IPS DF 6.9 (cell line): ENCODE data around the gene SEC11A.

Experiments
- DNase-seq: peaks from one replicate; pipeline ENCODE4 v3.0.0-alpha.2; 2013; ENCODE audit warnings: low read depth, low spot score
- H3K27ac ChIP-seq: one replicate; pipeline ENCODE4 v1.5.1; 2013; ENCODE audit warnings: low read length, control low read depth
- H3K27me3 ChIP-seq: 2 replicates; pipeline ENCODE4 v1.6.1; 2013; ENCODE audit warnings: mild to moderate bottlenecking, low read length; ENCODE audit not compliant: control insufficient read depth, insufficient read depth
- H3K36me3 ChIP-seq: 2 replicates; pipeline ENCODE4 v1.6.1; 2013; ENCODE audit warnings: low read length; ENCODE audit not compliant: control insufficient read depth, insufficient read depth
- H3K4me1 ChIP-seq: 2 replicates; pipeline ENCODE4 v1.6.1; 2013; ENCODE audit warnings: low read length; ENCODE audit not compliant: control insufficient read depth, insufficient read depth
- H3K4me3 ChIP-seq: 2 replicates; pipeline ENCODE4 v1.5.1; 2013; ENCODE audit warnings: mild to moderate bottlenecking, low read length
- H3K9me3 ChIP-seq: 2 replicates; pipeline ENCODE4 v1.6.1; 2013; ENCODE audit warnings: low read length, inconsistent platforms; ENCODE audit not compliant: control insufficient read depth, insufficient read depth
- WGBS: extraction: QIAGEN DNeasy Blood & Tissue Kit; methylation state at CpG from one replicate; pipeline ENCODE4 v1.1.7; 2013; ENCODE audit warnings: mixed read lengths, missing lambda C conversion rate; ENCODE audit not compliant: insufficient read length, insufficient coverage; 5-methylcytosine and 5-hydroxymethylcytosine counted together

SEC11A gene

GRCh38 chr15:84685304-84685703 is 30.6 kb downstream of the SEC11A start:
- DNase-seq, result no peak
- no peaks in the 10 kb centered on the region for H3K9me3 ChIP-seq
- no CpG with 5 or more reads among the region's 5 CpGs for WGBS
- no peak overlapping the region for H3K27ac ChIP-seq
- no peaks in the 10 kb centered on the region for H3K27me3 ChIP-seq
- H3K36me3 ChIP-seq, result no peaks in the 10 kb centered on the region; the same call in 1 of the 2 replicates
- H3K4me1 ChIP-seq, result no peaks in the 10 kb centered on the region
- no peak overlapping the region for H3K4me3 ChIP-seq

GRCh38 chr15:84684092-84684491 is 31.8 kb downstream of the SEC11A start:
- no peaks in the 10 kb centered on the region for H3K27me3 ChIP-seq
- no peak overlapping the region for H3K27ac ChIP-seq
- DNase-seq, result no peak
- no peaks in the 10 kb centered on the region for H3K4me1 ChIP-seq
- H3K4me3 ChIP-seq, result no peak overlapping the region
- no peaks in the 10 kb centered on the region; the same call in 1 of the 2 replicates for H3K36me3 ChIP-seq
- no peaks in the 10 kb centered on the region for H3K9me3 ChIP-seq
- WGBS, result no CpG with 5 or more reads among the region's 1 CpG

GRCh38 chr15:84681831-84682230 is 34.1 kb downstream of the SEC11A start:
- H3K27ac ChIP-seq, result no peak overlapping the region
- no CpG with 5 or more reads among the region's 3 CpGs for WGBS
- no peaks in the 10 kb centered on the region for H3K4me1 ChIP-seq
- no peaks in the 10 kb centered on the region for H3K9me3 ChIP-seq
- no peak overlapping the region for H3K4me3 ChIP-seq
- peaks cover 2% of the 10 kb centered on the region; the same call in 1 of the 2 replicates for H3K36me3 ChIP-seq
- no peaks in the 10 kb centered on the region for H3K27me3 ChIP-seq
- DNase-seq, result no peak

- DNase-seq, result no peak
These were observed 44.7 kb downstream of the SEC11A start for GRCh38 chr15:84671211-84671610.

GRCh38 chr15:84669726-84670125 is 46.2 kb downstream of the SEC11A start:
- no peaks in the 10 kb centered on the region for H3K9me3 ChIP-seq
- WGBS, result no CpG with 5 or more reads among the region's 8 CpGs
- peaks cover 9% of the 10 kb centered on the region for H3K36me3 ChIP-seq
- no peak overlapping the region for H3K4me3 ChIP-seq
- H3K27me3 ChIP-seq, result no peaks in the 10 kb centered on the region
- no peak for DNase-seq
- H3K27ac ChIP-seq, result no peak overlapping the region
- no peaks in the 10 kb centered on the region for H3K4me1 ChIP-seq

More at GRCh38 chr15:84671211-84671610, 44.7 kb downstream of the SEC11A start:
- H3K4me1 ChIP-seq, result no peaks in the 10 kb centered on the region
- no peaks in the 10 kb centered on the region for H3K9me3 ChIP-seq
- H3K4me3 ChIP-seq, result no peak overlapping the region
- no peaks in the 10 kb centered on the region for H3K27me3 ChIP-seq
- H3K27ac ChIP-seq, result no peak overlapping the region
- peaks cover 5% of the 10 kb centered on the region; the same call in 1 of the 2 replicates for H3K36me3 ChIP-seq

GRCh38 chr15:84668221-84668982 is 47.5 kb downstream of the SEC11A start:
- H3K4me1 ChIP-seq, result no peaks in the 10 kb centered on the region
- WGBS, result no CpG with 5 or more reads among the region's 3 CpGs
- no peaks in the 10 kb centered on the region for H3K27me3 ChIP-seq
- no peak for DNase-seq
- H3K9me3 ChIP-seq, result no peaks in the 10 kb centered on the region
- H3K4me3 ChIP-seq, result no peak overlapping the region
- H3K27ac ChIP-seq, result no peak overlapping the region
- H3K36me3 ChIP-seq, result peaks cover 9% of the 10 kb centered on the region

- Histone ChIP-seq H3K27ac (no peak overlapping the region), H3K4me1 (no peaks in the 10 kb centered on the region), H3K36me3 (peaks cover 6% of the 10 kb centered on the region), H3K9me3 (no peaks in the 10 kb centered on the region), H3K4me3 (no peak overlapping the region), H3K27me3 (no peaks in the 10 kb centered on the region)
- DNase-seq, result no peak
- WGBS, result no CpG with 5 or more reads among the region's 2 CpGs
These were observed 49.6 kb downstream of the SEC11A start for GRCh38 chr15:84666373-84666772.

GRCh38 chr15:84661001-84661400 is 54.9 kb downstream of the SEC11A start:
- Histone ChIP-seq H3K27ac (no peak overlapping the region), H3K9me3 (no peaks in the 10 kb centered on the region), H3K4me3 (no peak overlapping the region), H3K27me3 (no peaks in the 10 kb centered on the region; the same call in 1 of the 2 replicates), H3K4me1 (no peaks in the 10 kb centered on the region), H3K36me3 (peaks cover 4% of the 10 kb centered on the region; the same call in 1 of the 2 replicates)
- DNase-seq, result no peak
- WGBS, result no CpG with 5 or more reads among the region's 10 CpGs

GRCh38 chr15:84659904-84660781 is 55.8 kb downstream of the SEC11A start:
- no CpG with 5 or more reads among the region's 4 CpGs for WGBS
- Histone ChIP-seq H3K27ac (no peak overlapping the region), H3K36me3 (no peaks in the 10 kb centered on the region; the same call in 1 of the 2 replicates), H3K4me1 (no peaks in the 10 kb centered on the region), H3K4me3 (no peak overlapping the region), H3K9me3 (no peaks in the 10 kb centered on the region), H3K27me3 (no peaks in the 10 kb centered on the region; the same call in 1 of the 2 replicates)
- no peak for DNase-seq

- DNase-seq, result no peak
- Histone ChIP-seq H3K36me3 (no peaks in the 10 kb centered on the region), H3K9me3 (no peaks in the 10 kb centered on the region), H3K4me1 (no peaks in the 10 kb centered on the region), H3K27ac (no peak overlapping the region), H3K27me3 (no peaks in the 10 kb centered on the region; the same call in 1 of the 2 replicates), H3K4me3 (no peak overlapping the region)
- WGBS, result no CpG with 5 or more reads among the region's 7 CpGs
These were observed 57.0 kb downstream of the SEC11A start for GRCh38 chr15:84658788-84659411.
